Heart left ventricle (tissue), 13 donors: Measurements from ENCODE around the gene MAPKAP1.

Experiments used
- CTCF ChIP-seq, 12 donors: fragments of 200-600 bp; sonication (generic) in 4 of 12; IDR thresholded peaks; one replicate each; pipeline versions ENCODE4 v1.5.0 to v1.8.0; 2018 to 2022; ENCODE audit warnings: antibody characterized with exemption in 12 of 12, mild to moderate bottlenecking in 5 of 12
- POLR2A ChIP-seq, 2 donors: fragments of 450-650 bp; IDR thresholded peaks; one replicate each; pipeline ENCODE4 v1.6.1; 2017; ENCODE audit warnings: antibody characterized with exemption in 2 of 2, mild to moderate bottlenecking in 2 of 2, moderate library complexity in 2 of 2
- donor health status: ischemic (EF 13 %, LVEDD 7.1; RV severe dilation, severe dysfunction).
- donor health status: DM: no; HTN: yes; CAD: no.
- donor health status: DM: no; HTN: no; CAD: no.
- donor health status: ischemic (EF 25% LVEDD 6.9; RV normal size, moderate dysfunction).
- donor health status: ischemic (EF 25% LVEDD 5.7; RV mildly dilated, moderate dysfunction).
- donor health status: ischemic (EF 35%, LVEDD 5.7; RV mildly dilated, moderate dysfunction).
- donor health status: nonischemic (EF 11% LVEDD 7.7; RV severe dilation, severe dysfunction).
- donor health status: DM: yes; HTN: yes; CAD: no.
- donor health status: PGD.
- donor health status: ischemic (EF 29% LVEDD 5.4; RV normal size, mild dysfunction).
- donor health status: nonischemic (EF 23%, LVEDD 6.1; RV moderate dilation, normal function).

- TF ChIP-seq CTCF (IDR thresholded peaks at IDR 0.05) (no peak), POLR2A (IDR thresholded peaks at IDR 0.05) (no peak)
Observed at GRCh38 chr9:125416517-125416916, 290.5 kb downstream of the MAPKAP1 start.
